ENCODE data around the gene MXRA7.

DNA sequence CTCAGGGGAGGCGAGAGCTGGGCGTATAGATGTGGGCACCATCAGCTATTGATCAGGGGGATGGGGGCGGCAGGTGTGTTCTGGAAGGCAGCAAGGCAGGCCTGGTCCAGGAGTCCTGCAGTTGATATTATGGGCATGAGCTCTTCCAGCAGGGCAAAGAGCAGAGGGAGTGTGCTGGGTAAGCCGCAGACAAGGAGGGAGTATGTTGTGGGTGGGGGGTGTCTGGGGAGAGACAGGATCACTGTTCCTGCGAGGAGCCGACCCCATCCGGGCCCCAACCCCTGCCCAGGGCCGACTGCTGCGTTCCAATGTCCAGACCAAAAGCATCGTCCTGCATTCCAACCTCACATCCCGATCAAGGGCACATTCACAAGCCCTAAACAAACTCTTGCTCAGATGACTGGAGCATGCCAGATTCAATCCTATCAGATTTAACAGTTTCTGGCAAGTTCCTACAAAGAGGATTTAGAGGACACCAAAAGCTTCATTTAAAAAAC is 9.2 kb downstream of the MXRA7 start:
- TF ChIP-seq, protein P1, sequence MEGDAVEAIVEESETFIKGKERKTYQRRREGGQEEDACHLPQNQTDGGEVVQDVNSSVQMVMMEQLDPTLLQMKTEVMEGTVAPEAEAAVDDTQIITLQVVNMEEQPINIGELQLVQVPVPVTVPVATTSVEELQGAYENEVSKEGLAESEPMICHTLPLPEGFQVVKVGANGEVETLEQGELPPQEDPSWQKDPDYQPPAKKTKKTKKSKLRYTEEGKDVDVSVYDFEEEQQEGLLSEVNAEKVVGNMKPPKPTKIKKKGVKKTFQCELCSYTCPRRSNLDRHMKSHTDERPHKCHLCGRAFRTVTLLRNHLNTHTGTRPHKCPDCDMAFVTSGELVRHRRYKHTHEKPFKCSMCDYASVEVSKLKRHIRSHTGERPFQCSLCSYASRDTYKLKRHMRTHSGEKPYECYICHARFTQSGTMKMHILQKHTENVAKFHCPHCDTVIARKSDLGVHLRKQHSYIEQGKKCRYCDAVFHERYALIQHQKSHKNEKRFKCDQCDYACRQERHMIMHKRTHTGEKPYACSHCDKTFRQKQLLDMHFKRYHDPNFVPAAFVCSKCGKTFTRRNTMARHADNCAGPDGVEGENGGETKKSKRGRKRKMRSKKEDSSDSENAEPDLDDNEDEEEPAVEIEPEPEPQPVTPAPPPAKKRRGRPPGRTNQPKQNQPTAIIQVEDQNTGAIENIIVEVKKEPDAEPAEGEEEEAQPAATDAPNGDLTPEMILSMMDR (tag by site-specific recombination; IDR thresholded peaks at IDR 0.05) = no peak
- TF ChIP-seq ZNF211 (tag by site-specific recombination; IDR thresholded peaks at IDR 0.05; ENCODE audit: low read depth) (no peak), ZNF155 (tag by site-specific recombination; IDR thresholded peaks at IDR 0.05) (no peak), KLF16 (tag by site-specific recombination; IDR thresholded peaks at IDR 0.05) (no peak), ZNF433 (tag by site-specific recombination; IDR thresholded peaks at IDR 0.05; ENCODE audit: low read depth) (no peak), ZXDB (tag by site-specific recombination; IDR thresholded peaks at IDR 0.05) (no peak), ZNF274 (IDR thresholded peaks at IDR 0.05; ENCODE audit: low read length) (no peak), ZNF274 (tag by site-specific recombination; IDR thresholded peaks at IDR 0.05; ENCODE audit: borderline replicate concordance) (no peak), ZNF23 (tag by site-specific recombination; IDR thresholded peaks at IDR 0.05; ENCODE audit: borderline replicate concordance) (no peak), ZNF202 (tag by site-specific recombination; IDR thresholded peaks at IDR 0.05; ENCODE audit: borderline replicate concordance) (no peak)
- TF ChIP-seq, protein P2, sequence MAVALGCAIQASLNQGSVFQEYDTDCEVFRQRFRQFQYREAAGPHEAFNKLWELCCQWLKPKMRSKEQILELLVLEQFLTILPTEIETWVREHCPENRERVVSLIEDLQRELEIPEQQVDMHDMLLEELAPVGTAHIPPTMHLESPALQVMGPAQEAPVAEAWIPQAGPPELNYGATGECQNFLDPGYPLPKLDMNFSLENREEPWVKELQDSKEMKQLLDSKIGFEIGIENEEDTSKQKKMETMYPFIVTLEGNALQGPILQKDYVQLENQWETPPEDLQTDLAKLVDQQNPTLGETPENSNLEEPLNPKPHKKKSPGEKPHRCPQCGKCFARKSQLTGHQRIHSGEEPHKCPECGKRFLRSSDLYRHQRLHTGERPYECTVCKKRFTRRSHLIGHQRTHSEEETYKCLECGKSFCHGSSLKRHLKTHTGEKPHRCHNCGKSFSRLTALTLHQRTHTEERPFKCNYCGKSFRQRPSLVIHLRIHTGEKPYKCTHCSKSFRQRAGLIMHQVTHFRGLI (tag by site-specific recombination; IDR thresholded peaks at IDR 0.05) = no peak
- TF ChIP-seq, protein P3, sequence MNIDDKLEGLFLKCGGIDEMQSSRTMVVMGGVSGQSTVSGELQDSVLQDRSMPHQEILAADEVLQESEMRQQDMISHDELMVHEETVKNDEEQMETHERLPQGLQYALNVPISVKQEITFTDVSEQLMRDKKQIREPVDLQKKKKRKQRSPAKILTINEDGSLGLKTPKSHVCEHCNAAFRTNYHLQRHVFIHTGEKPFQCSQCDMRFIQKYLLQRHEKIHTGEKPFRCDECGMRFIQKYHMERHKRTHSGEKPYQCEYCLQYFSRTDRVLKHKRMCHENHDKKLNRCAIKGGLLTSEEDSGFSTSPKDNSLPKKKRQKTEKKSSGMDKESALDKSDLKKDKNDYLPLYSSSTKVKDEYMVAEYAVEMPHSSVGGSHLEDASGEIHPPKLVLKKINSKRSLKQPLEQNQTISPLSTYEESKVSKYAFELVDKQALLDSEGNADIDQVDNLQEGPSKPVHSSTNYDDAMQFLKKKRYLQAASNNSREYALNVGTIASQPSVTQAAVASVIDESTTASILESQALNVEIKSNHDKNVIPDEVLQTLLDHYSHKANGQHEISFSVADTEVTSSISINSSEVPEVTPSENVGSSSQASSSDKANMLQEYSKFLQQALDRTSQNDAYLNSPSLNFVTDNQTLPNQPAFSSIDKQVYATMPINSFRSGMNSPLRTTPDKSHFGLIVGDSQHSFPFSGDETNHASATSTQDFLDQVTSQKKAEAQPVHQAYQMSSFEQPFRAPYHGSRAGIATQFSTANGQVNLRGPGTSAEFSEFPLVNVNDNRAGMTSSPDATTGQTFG (tag by site-specific recombination; IDR thresholded peaks at IDR 0.05; ENCODE audit: borderline replicate concordance) = no peak
- TF ChIP-seq, protein P4, sequence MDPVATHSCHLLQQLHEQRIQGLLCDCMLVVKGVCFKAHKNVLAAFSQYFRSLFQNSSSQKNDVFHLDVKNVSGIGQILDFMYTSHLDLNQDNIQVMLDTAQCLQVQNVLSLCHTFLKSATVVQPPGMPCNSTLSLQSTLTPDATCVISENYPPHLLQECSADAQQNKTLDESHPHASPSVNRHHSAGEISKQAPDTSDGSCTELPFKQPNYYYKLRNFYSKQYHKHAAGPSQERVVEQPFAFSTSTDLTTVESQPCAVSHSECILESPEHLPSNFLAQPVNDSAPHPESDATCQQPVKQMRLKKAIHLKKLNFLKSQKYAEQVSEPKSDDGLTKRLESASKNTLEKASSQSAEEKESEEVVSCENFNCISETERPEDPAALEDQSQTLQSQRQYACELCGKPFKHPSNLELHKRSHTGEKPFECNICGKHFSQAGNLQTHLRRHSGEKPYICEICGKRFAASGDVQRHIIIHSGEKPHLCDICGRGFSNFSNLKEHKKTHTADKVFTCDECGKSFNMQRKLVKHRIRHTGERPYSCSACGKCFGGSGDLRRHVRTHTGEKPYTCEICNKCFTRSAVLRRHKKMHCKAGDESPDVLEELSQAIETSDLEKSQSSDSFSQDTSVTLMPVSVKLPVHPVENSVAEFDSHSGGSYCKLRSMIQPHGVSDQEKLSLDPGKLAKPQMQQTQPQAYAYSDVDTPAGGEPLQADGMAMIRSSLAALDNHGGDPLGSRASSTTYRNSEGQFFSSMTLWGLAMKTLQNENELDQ (tag by site-specific recombination; IDR thresholded peaks at IDR 0.05; ENCODE audit: low read depth) = no peak

All from HEK293 (cell line).